HG02763 (cell line): ENCODE measurements around the gene LST1.
"Not testable (repeated sequence)": the region's sequence is repeated elsewhere in the genome, so short reads cannot be mapped to it uniquely, and the experiment has no call there.

Experiments used
- ATAC-seq: cut with Tn5 transposase; IDR thresholded peaks from one replicate; pipeline ENCODE4 v1.9.1; 2021; ENCODE audit warnings: mild to moderate bottlenecking, moderate library complexity; ENCODE audit not compliant: unreplicated experiment

The LST1 gene

DNA sequence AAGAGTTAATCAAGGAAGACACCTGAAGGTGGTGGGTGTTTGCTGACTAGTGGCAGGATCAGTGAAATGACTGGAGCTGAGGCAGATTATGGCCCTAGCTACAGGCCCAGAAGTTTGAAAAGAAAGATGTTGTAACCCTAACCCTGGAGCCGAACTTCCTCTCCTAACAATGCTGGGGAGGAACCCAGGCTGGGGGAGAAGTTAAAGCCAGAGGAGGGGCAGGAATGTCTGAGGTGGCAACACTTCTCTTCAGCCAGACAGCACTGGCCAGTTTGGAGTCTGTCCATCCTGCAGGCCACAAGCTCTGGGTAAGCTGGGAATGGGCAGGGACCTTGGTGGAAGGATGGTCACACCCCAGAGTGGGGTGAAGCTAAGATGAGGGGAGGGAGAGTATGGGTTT, at the start of gene LST1:
Gene LST1, plus strand, starts transcription at position 270 of the 400 bp plus-strand sequence. CDS start 1,023 bp downstream, outside the sequence.
- no peak for ATAC-seq

DNA sequence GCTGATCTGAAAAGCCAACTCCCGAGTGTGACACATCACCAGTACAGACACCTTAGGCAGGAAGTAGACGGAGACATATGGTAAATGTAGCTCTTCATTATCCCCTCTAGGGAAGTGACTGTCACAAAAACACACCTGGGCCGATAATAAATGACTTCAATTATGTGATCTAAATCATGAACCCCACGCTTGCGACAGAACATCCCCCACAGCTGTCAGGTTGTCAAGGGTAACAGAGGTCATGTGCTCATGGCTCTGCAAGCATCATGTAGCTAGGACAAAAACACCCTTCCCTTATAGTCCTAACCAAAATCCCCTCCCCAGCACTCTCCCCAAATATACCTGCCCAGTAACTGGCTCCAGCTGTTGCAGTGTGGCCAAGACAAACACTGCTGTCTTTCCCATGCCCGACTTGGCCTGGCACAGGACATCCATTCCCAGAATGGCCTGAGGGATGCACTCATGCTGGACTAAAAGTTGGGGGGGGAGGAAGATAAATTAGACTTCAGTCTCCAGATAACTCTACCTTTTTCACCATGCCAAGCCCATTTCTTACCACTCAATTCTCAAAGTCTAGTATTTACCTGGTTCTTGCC, 47.2 kb upstream of the LST1 start:
- ATAC-seq, result no peak

DNA sequence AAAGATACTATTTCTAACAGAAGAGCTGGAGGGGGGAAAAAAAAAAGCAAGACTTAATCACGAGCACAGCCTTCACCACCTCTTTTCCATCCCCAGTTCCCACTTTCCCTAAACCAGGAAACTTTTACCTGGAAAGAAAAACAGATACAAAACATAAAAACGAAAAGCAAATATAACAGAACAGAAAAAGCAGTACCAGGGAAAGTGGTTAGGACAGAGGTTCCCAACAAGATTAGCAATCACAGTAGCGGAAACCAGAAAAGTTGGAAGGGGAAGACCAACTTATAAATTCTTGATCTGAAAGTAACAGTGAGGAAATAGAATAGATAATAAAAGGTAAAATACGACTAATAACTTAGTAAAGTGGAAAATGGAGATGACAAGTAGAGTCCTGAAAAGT, 45.4 kb upstream of the LST1 start:
- ATAC-seq, result no peak

DNA sequence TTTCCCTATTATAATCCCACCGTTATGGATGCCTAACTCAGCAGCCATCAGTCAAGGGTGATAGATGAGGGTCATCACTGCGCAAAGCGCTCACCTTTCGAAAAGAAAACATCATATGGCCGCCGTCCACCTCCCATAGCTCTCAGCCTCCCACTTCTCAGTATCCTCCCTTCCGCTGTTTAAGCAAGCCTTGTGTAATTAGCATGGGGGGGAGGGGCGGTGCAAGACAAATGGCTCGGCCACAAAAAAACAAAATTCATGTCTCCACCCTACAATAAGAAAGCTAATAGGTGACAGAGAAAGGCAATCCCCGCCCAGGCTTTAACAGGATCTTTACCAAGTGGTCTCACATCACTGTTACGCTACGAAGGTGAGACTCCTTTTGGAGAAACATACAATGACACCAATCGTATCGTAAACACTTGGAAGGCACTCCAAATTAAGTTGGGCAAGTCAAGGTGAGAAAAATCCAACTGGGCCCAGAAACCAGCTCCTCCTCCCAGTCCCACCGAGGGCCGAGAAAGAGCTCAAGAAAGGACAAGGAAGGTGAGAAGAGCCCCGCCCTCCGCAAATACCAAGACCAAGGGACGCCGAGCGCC, 44.9 kb upstream of the LST1 start:
- ATAC-seq, result no peak

DNA sequence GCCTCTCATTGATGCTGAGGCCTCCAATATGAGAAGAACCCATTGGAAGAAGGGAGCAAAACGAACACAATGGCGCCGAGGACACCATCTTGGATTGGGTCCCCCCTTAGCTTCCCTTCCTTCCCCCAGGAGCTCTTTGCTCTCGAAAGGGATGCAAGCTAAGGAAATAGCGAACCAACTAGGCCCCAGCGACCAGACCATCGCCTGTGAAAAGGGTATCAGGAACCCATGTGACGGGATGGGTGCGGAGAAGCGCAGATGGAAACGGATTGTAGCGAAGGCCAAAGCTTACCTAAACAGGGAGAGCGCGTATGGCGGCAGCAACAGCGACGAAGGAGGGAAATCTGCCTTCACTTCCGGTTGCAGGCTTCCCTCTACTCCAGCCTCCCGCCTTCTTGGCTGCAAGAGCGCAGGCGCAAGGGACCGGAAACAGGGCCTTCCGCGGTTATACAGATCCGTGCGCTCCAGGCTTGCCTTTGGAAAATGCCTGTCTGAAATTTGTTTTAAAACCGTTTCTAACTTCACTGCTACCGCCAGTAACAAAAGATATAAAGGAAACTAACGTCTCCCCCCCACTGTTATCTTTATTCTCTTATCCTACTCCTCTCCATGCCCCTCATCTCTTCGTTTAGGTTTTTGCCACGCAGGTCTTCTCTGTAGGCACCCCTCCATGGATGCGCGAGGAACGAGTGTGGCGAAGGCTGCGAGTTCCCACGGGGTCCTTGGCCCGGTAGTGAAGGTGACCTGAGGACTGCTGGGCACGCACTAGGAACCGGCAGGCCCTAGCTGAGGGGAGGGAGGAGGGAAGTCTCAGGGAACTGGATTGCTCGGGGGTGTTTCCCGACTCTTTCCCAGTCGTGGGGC, 44.2 kb upstream of the LST1 start, which contains the start of gene DDX39B:
Gene DDX39B, minus strand, starts transcription at position 346 of the 864 bp plus-strand sequence. CDS start 1,471 bp downstream, outside the sequence.
- peak; percentile 67 for ATAC-seq

DNA sequence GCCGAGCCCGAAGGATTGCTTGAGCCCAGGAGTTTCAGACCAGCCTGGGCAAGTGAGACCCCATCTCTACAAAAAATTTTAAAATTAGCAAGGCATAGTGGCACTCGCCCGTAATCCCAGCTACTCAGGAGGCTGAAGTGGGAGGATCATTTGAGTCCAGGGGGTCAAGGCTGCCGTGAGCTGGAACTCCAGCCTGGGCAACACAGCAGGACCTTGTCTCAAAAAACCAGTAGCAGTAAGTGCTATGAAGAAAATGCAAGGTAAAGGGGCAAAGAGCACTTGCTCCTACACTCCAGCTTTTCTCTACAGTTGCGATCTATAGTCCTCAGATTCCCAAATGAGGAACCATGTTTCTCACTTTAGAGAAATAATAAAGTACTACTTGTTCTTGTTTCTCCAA, 42.4 kb upstream of the LST1 start:
- no peak for ATAC-seq

DNA sequence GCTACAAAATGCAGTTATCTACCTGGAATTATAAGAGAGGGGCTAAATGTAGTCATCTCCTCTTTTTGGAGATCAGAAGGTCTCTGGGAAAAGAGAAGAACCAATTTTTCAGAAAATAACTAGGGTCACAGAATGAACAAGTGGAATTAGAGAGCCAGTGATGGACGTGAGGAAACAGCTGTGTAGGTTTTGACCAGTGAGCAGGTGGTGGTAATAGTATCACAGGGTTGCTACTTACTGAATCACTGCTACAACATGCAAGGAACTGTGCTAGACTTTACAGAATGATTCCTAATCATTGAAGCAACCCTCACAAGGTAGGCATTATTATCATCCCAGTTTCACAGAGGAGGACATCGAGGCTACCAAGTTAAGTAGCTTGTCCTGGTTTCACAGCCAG, 41.4 kb upstream of the LST1 start:
- no peak for ATAC-seq

DNA sequence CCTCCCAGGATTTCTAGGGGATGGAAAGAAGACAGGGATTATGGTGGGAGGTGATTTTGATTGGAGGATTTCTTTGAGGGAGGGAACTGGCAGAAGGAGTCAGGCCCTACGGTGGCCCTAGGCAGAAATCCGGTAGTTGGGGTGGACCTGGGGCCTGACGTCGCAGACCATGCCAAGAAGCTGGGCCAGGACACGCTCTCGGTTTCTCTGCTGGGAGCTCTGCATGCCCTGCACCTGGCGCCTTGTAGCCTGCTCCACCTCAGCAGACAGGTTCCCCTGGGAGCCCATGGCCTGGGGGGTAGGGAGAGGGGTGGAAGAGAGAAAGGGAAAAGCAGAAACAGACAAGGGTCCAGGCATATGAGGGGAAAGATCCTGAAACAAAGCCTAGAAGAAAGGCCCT, 40.8 kb upstream of the LST1 start:
- ATAC-seq, result no peak

DNA sequence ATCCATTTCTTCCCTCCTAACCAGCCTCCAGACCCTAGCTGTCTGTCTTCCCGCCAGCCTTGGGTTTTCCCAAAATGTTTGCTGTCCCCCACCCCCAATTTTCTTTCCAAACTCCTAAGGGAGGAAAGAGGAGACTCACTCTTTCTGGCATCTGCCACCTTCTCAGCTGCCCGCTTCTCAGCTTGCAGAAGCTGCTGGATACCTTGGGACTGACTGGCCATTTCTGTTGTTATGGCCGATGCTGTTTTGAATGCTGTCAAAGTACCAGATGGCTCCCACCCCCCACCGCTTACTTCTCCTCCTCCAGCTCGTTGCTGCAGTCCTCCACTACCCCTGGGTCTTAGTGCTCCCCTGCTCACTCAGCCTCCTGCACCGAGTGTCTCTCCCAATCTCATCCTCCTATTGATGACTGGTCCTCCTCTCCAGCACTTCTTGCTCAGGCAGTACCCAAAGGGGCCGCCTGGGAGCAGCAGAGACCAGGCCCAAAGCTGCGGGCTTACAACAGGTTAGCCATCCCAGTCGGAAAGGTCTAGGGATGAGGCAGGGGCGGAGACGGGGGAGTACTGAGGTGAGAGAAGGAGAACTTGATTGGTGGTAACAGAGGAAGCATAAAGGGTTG, 39.6 kb upstream of the LST1 start, which contains the start of gene ATP6V1G2:
Gene ATP6V1G2, minus strand, starts transcription at position 270 of the 619 bp plus-strand sequence. Its CDS starts 49 bp downstream, at position 221.
- ATAC-seq, result peak; percentile 41

DNA sequence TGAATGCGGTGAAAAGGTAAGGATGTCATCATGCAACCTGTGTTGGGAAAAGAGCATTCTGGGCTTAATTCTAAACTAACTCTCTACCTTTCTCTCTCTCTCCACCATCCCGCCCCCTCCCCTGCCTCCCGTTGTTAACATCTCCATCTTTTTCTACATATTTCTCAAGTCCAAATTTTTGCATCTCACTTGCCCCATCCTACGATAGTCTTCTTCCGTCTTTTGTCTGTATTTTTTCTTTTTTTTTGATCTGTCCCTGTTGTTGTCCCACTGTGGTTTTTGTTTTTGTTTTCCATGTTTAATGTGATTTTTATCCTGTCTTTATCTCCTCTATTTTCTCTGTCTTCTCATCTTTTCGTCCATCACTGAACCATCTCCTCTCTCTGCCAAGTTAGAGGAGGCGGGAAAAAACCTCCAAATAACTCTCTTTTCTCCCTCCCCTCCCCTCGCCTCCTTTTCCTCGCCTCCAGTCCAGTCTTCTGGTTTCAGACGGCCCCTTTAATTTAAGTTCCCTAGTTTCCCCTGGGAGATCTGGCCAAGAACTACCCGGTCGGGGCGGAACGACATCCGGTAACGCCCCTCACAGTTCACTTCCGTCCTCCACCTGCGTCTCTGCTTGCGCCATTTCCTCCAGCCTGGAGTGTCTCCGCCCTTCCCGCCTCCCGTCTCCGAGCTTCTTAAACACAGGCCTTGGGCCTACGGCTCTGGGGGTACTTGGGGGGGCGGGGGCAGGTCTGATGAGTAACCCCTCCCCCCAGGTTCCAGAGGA, 38.9 kb upstream of the LST1 start, which contains the start of gene NFKBIL1:
Gene NFKBIL1, plus strand, starts transcription at position 651 of the 769 bp plus-strand sequence. Its CDS starts 87 bp downstream, at position 738.
- peak; percentile 62 for ATAC-seq

DNA sequence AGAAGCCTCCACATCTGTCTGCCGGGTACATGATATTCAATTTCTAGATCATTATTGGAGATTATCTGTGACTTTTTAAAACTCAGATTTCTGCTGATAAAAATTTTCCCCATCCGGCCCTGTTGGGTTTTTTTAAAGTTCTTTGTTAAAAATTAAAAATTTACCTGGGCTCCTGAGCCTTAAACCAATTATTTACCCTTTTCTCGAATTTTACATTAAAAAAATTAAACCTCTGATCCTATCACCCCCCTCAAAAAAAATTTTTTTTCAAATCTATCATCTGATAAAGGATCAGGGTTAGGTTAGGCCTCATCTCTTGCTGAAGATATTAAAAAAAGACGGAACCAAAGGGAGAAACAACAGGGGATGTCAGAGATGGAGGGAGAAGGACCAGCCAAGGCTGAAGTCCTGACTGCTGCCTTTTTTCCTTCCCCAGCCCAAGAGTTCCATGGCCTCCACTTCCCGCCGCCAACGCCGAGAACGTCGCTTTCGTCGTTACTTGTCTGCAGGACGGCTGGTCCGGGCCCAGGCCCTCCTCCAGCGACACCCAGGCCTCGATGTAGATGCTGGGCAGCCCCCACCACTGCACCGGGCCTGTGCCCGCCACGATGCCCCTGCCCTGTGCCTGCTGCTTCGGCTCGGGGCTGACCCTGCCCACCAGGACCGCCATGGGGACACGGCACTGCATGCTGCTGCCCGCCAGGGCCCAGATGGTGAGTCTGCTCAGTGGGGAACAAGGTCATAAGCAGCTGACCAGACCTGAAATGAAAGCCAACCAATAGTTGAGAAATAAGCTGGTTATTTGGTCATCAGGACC, 38.1 kb upstream of the LST1 start:
- ATAC-seq, result no peak

DNA sequence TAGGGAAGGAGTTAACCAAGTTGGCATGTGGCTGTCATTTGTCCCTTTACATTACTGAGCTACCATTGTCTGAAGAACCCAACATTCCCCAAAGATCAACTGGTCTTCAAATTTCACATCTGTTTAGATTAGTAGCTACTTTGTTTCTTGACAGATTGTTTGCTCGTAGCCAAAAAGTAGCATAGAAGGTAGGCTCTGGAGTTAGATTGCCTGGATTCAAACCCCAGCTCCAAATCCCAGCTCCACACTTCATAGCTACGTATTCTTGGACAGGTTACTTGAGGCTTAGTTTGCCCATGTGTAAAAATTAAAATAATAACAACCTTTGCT, 37.6 kb upstream of the LST1 start:
- no peak for ATAC-seq

DNA sequence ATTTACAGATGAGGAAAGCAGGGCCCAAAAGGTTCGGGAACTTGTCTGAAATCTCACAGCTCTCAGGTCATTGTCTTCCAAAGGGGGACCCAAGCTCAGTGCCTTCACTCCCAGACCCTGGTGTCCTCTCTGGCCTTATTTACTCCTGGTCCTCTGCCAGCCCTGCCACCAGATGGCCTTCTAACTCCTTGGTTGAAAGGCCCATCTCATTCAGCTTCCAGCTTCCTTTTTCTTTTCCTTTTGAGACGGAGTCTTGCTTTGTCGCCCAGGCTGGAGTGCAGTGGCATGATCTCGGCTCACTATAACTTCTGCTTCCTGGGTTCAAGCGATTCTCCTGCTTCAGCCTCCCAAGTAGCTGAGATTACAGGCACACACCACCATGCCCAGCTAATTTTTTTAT, 34.7 kb upstream of the LST1 start:
- ATAC-seq, result not testable (repeated sequence)

DNA sequence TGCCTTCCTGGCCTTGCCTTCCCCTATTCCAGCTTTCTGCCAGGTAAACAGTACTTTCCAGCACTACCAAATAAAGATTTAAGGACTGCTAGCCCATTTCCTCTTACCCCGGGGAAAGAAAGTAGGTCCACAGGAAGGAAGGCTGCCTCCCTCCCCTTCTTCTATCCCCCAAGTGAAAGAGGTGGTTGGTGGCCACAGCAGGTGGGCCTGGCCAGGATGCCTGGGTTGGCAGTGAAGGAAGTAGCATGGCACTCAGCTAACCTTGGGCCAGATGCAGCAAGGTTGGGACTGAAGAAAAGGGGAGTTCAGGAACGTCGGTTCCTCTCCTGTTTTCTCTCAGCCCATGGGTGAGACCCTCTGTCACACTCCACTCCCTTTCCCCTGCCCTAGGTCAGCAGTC, 29.8 kb upstream of the LST1 start:
- ATAC-seq, result no peak

DNA sequence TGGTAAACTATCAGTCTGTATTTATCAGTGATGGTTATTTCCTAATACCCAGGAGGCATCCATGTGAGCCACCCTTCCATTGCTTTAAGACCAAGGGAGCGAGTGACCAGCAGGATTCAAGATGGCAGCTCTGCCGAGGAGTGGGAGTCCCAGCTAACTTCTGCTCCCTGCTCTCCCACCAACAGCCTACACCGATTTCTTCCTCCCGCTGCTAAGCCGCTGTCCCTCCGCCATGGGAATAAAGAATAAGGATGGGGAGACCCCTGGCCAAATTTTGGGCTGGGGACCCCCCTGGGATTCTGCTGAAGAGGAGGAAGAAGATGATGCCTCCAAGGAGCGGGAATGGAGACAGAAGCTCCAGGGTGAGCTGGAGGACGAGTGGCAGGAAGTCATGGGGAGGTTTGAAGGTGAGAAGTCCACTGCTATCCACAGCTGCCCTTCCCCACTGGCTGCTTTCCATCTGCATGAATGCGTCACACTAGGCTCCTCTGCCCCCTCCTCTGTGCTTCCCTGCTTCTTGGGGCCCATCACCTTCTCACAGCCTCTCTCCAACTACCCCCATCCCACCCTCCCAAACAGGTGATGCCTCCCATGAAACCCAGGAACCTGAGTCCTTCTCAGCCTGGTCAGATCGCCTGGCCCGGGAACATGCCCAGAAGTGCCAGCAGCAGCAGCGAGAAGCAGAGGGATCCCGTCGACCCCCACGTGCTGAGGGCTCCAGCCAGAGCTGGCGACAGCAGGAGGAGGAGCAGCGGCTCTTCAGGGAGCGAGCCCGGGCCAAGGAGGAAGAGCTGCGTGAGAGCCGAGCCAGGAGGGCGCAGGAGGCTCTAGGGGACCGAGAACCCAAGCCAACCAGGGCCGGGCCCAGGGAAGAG, 28.4 kb upstream of the LST1 start:
- no peak for ATAC-seq

DNA sequence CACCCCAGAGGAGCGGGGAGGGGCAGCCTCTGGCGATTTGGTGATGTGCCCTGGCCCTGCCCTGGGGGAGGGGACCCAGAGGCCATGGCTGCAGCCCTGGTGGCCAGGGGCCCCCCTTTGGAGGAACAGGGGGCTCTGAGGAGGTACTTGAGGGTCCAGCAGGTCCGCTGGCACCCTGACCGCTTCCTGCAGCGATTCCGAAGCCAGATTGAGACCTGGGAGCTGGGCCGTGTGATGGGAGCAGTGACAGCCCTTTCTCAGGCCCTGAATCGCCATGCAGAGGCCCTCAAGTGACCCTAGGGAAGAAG, 27.8 kb upstream of the LST1 start:
- no peak for ATAC-seq

DNA sequence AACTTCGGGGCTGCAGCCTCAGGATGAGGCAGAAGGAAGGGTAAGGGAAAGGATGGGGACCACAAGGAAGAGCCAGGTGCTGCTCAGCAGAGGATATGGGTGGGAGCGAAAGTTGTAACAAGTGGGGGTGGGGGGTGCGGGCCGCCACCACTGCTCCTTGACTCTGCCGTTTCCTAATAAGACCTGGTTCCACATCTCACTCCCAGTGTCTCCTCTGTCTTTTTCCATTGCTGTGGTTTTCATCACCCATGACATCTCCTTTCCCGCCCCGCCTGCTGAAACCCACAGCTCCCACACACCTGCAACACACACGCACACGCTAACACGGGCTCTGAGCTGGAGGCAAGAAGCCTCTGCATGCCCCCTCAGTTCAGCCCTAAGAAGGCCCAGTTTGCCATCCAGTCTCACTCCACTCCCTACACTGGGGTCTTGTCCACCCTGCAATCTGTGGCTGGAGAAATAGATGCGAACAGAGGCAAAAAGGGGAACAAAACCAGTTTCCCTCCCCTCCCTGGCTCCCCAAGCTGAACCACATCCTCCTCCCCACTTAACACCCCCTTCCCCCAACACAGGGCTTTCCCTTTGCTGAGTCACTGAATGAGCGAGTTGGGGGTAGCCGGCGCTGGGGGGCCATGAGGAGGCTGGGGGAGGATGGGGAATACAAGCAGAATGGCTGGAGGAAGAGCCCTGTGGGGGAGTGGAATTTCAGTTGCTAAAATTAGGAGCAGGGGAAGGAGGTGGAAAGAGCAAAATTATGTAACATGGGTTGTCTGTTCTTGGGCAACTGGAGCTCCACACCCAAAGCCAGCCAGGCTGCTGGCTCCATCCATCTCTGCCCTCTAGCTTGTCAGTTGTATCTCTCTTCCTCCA, 27.2 kb upstream of the LST1 start:
- no peak for ATAC-seq

DNA sequence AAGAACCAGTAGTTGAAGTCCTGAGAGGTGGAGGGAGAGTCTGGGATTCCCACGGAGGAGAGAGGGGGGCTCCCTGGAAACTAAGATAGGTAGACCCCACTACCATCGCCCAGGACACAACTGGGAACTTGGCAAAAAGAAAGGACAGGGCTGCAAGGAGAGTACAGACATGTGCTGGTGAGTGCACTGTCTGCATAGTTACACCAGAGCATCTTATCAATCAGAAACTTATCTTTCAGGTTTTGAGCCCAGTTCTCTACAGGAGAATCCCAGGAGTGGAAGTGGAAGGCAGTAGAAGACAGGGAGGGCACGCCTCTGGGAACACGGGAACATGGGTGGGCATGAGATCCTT, 26.5 kb upstream of the LST1 start:
- ATAC-seq, result no peak
